Measurements from ENCODE around the gene CER1. TPM values are rescaled to one million over a fixed set of nuclear protein-coding genes. Genes with fewer than 3 reads are reported as not detected.

Gene CER1
- total RNA-seq, 1 experiment from 2014 or later = not detected

GRCh38 chr9:14752271-14752670 lies 29.7 kb upstream of the CER1 start:
- Histone ChIP-seq H3K4me1 (ENCODE audit: insufficient read depth, low read length) (no peaks in the 10 kb centered on the region; the same call in 1 of the 2 replicates), H4K20me1 (ENCODE audit: low read length) (no peaks in the 10 kb centered on the region), H3K79me2 (ENCODE audit: low read length) (no peaks in the 10 kb centered on the region), H3K9me3 (ENCODE audit: low read length) (no peaks in the 10 kb centered on the region), H3K4me3 (ENCODE audit: low read length) (no peak overlapping the region), H3K4me2 (ENCODE audit: low read length) (no peak overlapping the region), H3K27ac (ENCODE audit: low read length) (no peak overlapping the region), H3K36me3 (ENCODE audit: low read depth, low read length) (no peaks in the 10 kb centered on the region), H3K9me2 (replicated peaks; ENCODE audit: low read length) (no peaks in the 10 kb centered on the region), H3K27me3 (ENCODE audit: low read length) (no peaks in the 10 kb centered on the region), H3K9ac (ENCODE audit: low read length) (no peak overlapping the region), H3F3A (ENCODE audit: low read length, unreplicated experiment) (no peaks in the 10 kb centered on the region), H2AFZ (ENCODE audit: low read length) (no peak overlapping the region)
- TF ChIP-seq CTCF (conservative IDR thresholded peaks at IDR 0.05; ENCODE audit: low read depth, low read length) (no peak), EZH2 (IDR thresholded peaks at IDR 0.05; ENCODE audit: low read length, unreplicated experiment) (no peak), EZH2phosphoT487 (IDR thresholded peaks at IDR 0.05; ENCODE audit: borderline replicate concordance, low read length) (no peak)
- BruUV-seq (replicated peaks) = no TSS peak
- intact Hi-C loops (cut with micrococcal nuclease) = no loop called here
- ChIA-PET CTCF (no interaction called here), POLR2A (ENCODE audit: unreplicated experiment) (no interaction called here)
- no peak for DNase-seq
- ATAC-seq = no peak

- Histone ChIP-seq H3K4me3 (ENCODE audit: low read length) (no peak overlapping the region), H3F3A (ENCODE audit: low read length, unreplicated experiment) (no peaks in the 10 kb centered on the region), H3K27me3 (ENCODE audit: low read length) (no peaks in the 10 kb centered on the region), H3K9me3 (ENCODE audit: low read length) (no peaks in the 10 kb centered on the region), H3K4me2 (ENCODE audit: low read length) (no peak overlapping the region), H2AFZ (ENCODE audit: low read length) (no peak overlapping the region), H3K27ac (ENCODE audit: low read length) (no peak overlapping the region), H3K9ac (ENCODE audit: low read length) (no peak overlapping the region), H3K9me2 (replicated peaks; ENCODE audit: low read length) (no peaks in the 10 kb centered on the region), H3K79me2 (ENCODE audit: low read length) (no peaks in the 10 kb centered on the region), H3K36me3 (ENCODE audit: low read depth, low read length) (no peaks in the 10 kb centered on the region), H4K20me1 (ENCODE audit: low read length) (no peaks in the 10 kb centered on the region), H3K4me1 (ENCODE audit: insufficient read depth, low read length) (peaks cover 6% of the 10 kb centered on the region; the same call in 1 of the 2 replicates)
- CTCF ChIA-PET = no interaction called here
- POLR2A ChIA-PET (ENCODE audit: unreplicated experiment) = no interaction called here
- no TSS peak for BruUV-seq (replicated peaks)
- DNase-seq (no peak), ATAC-seq (no peak)
- intact Hi-C loops (cut with micrococcal nuclease) = no loop called here
- TF ChIP-seq CTCF (conservative IDR thresholded peaks at IDR 0.05; ENCODE audit: low read depth, low read length) (no peak), EZH2 (IDR thresholded peaks at IDR 0.05; ENCODE audit: low read length, unreplicated experiment) (no peak), EZH2phosphoT487 (IDR thresholded peaks at IDR 0.05; ENCODE audit: borderline replicate concordance, low read length) (no peak)
Measured at GRCh38 chr9:14750821-14751220, 28.3 kb upstream of the CER1 start.

- intact Hi-C loops (cut with micrococcal nuclease) = no loop called here
- no peak overlapping the region for H3K9ac ChIP-seq (ENCODE audit: low read length)
- no TSS peak for BruUV-seq (replicated peaks)
- TF ChIP-seq CTCF (conservative IDR thresholded peaks at IDR 0.05; ENCODE audit: low read depth, low read length) (no peak), EZH2phosphoT487 (IDR thresholded peaks at IDR 0.05; ENCODE audit: borderline replicate concordance, low read length) (no peak), EZH2 (IDR thresholded peaks at IDR 0.05; ENCODE audit: low read length, unreplicated experiment) (no peak)
- H3F3A ChIP-seq (ENCODE audit: low read length, unreplicated experiment) = no peaks in the 10 kb centered on the region
- no peaks in the 10 kb centered on the region for H3K9me2 ChIP-seq (replicated peaks; ENCODE audit: low read length)
- H3K4me3 ChIP-seq (ENCODE audit: low read length) = no peak overlapping the region
- ChIA-PET CTCF (no interaction called here), POLR2A (ENCODE audit: unreplicated experiment) (no interaction called here)
- no peak overlapping the region for H3K27ac ChIP-seq (ENCODE audit: low read length)
- H3K36me3 ChIP-seq (ENCODE audit: low read depth, low read length) = no peaks in the 10 kb centered on the region
- H3K4me1 ChIP-seq (ENCODE audit: insufficient read depth, low read length) = peaks cover 6% of the 10 kb centered on the region; the same call in 1 of the 2 replicates
- no peaks in the 10 kb centered on the region for H3K27me3 ChIP-seq (ENCODE audit: low read length)
- ATAC-seq (no peak), DNase-seq (no peak)
- H3K79me2 ChIP-seq (ENCODE audit: low read length) = no peaks in the 10 kb centered on the region
- H3K9me3 ChIP-seq (ENCODE audit: low read length) = no peaks in the 10 kb centered on the region
- H3K4me2 ChIP-seq (ENCODE audit: low read length) = no peak overlapping the region
- H2AFZ ChIP-seq (ENCODE audit: low read length) = no peak overlapping the region
- no peaks in the 10 kb centered on the region for H4K20me1 ChIP-seq (ENCODE audit: low read length)
Measured at GRCh38 chr9:14749741-14750211, 27.2 kb upstream of the CER1 start.
